ENCODE results near the gene TOR1A.

Gene TOR1A

GRCh38 chr9:129816501-129817435 is 7.2 kb downstream of the TOR1A start:
- CTCF ChIA-PET, result no interaction called here
- no peak for DNase-seq (ENCODE audit: extremely low spot score)
- POLR2A ChIA-PET, result no interaction called here
- TF ChIP-seq PKNOX1 (IDR thresholded peaks at IDR 0.05) (no peak), HDGF (IDR thresholded peaks at IDR 0.05; ENCODE audit: borderline replicate concordance) (no peak), BHLHE40 (IDR thresholded peaks at IDR 0.05; ENCODE audit: borderline replicate concordance) (no peak), CTBP1 (IDR thresholded peaks at IDR 0.05; ENCODE audit: borderline replicate concordance) (no peak), NFRKB (IDR thresholded peaks at IDR 0.05) (no peak), LEF1 (IDR thresholded peaks at IDR 0.05; ENCODE audit: borderline replicate concordance) (no peak), ARNT (IDR thresholded peaks at IDR 0.05) (no peak), L3MBTL2 (conservative IDR thresholded peaks at IDR 0.05) (no peak)

- TF ChIP-seq CTBP1 (IDR thresholded peaks at IDR 0.05; ENCODE audit: borderline replicate concordance) (no peak), SUZ12 (IDR thresholded peaks at IDR 0.05) (no peak), FOXA1 (IDR thresholded peaks at IDR 0.05) (no peak), ELF4 (IDR thresholded peaks at IDR 0.05) (no peak), PKNOX1 (IDR thresholded peaks at IDR 0.05) (no peak), ARNT (IDR thresholded peaks at IDR 0.05) (no peak), TARDBP (IDR thresholded peaks at IDR 0.05) (no peak), FOXK2 (IDR thresholded peaks at IDR 0.05) (no peak), FOXM1 (IDR thresholded peaks at IDR 0.05; ENCODE audit: borderline replicate concordance) (no peak), SP1 (IDR thresholded peaks at IDR 0.05) (no peak), ZNF384 (IDR thresholded peaks at IDR 0.05) (no peak), L3MBTL2 (conservative IDR thresholded peaks at IDR 0.05) (no peak), NFRKB (IDR thresholded peaks at IDR 0.05) (no peak), HDGF (IDR thresholded peaks at IDR 0.05; ENCODE audit: borderline replicate concordance) (no peak), LEF1 (IDR thresholded peaks at IDR 0.05; ENCODE audit: borderline replicate concordance) (no peak), BHLHE40 (IDR thresholded peaks at IDR 0.05; ENCODE audit: borderline replicate concordance) (no peak)
- DNase-seq (ENCODE audit: extremely low spot score), result no peak
- CTCF ChIA-PET, result no interaction called here
- POLR2A ChIA-PET, result no interaction called here
Observed at GRCh38 chr9:129815278-129815677, 8.7 kb downstream of the TOR1A start.

GRCh38 chr9:129814432-129815223 is 9.3 kb downstream of the TOR1A start:
- DNase-seq (ENCODE audit: extremely low spot score), result no peak
- POLR2A ChIA-PET, result no interaction called here
- no peak for TF ChIP-seq TARDBP (IDR thresholded peaks at IDR 0.05)
- no peak for TF ChIP-seq SP1 (IDR thresholded peaks at IDR 0.05)
- no peak for TF ChIP-seq PKNOX1 (IDR thresholded peaks at IDR 0.05)
- CTCF ChIA-PET, result interaction anchor here (0.6 kb wide), 1 partner anchor 40 kb away, joined by 3 read pairs; no protein-coding TSS in a partner anchor

- POLR2A ChIA-PET, result no interaction called here
- TF ChIP-seq FOXA1 (IDR thresholded peaks at IDR 0.05), result no peak
- TF ChIP-seq PKNOX1 (IDR thresholded peaks at IDR 0.05), result peak; percentile 79
- no peak for TF ChIP-seq BHLHE40 (IDR thresholded peaks at IDR 0.05; ENCODE audit: borderline replicate concordance)
- TF ChIP-seq TARDBP (IDR thresholded peaks at IDR 0.05), result no peak
- CTCF ChIA-PET, result no interaction called here
- no peak for DNase-seq (ENCODE audit: extremely low spot score)
Observed at GRCh38 chr9:129813661-129814060, 10.3 kb downstream of the TOR1A start.

- no peak for DNase-seq (ENCODE audit: extremely low spot score)
- TF ChIP-seq ZNF384 (IDR thresholded peaks at IDR 0.05) (no peak), NFRKB (IDR thresholded peaks at IDR 0.05) (no peak), PKNOX1 (IDR thresholded peaks at IDR 0.05) (no peak), CTBP1 (IDR thresholded peaks at IDR 0.05; ENCODE audit: borderline replicate concordance) (no peak), LEF1 (IDR thresholded peaks at IDR 0.05; ENCODE audit: borderline replicate concordance) (no peak), SP1 (IDR thresholded peaks at IDR 0.05) (no peak), ELF4 (IDR thresholded peaks at IDR 0.05) (no peak), SUZ12 (IDR thresholded peaks at IDR 0.05) (no peak), FOXA1 (IDR thresholded peaks at IDR 0.05) (no peak)
- POLR2A ChIA-PET, result interaction anchor here (2.0 kb wide), 1 partner anchor 9 kb away, joined by 9 read pairs; no protein-coding TSS in a partner anchor
- CTCF ChIA-PET, result no interaction called here
Observed at GRCh38 chr9:129812385-129812784, 11.6 kb downstream of the TOR1A start.
